Measurements from ENCODE around the gene PDE2A.

PDE2A gene

DNA sequence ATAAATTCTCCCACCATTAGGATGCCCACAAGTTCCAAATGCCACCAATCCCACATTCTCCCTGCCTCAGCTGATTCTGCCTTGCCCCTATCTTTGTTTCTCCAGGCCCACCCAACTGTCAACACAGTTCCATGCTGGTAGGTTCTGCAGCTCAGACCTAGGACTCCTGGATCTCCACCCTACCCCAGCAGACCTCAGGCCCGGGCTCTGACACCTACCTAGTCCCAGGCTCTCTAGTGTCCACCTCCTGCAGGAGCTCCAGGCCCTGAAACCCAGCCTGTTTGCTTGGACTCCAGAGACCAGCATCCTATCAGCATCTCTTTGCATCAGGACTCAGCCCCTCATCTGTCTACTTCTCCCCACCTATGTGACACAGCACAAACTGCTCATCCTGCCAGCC, 86.5 kb downstream of the PDE2A start:
- DNase-seq, result no peak

DNA sequence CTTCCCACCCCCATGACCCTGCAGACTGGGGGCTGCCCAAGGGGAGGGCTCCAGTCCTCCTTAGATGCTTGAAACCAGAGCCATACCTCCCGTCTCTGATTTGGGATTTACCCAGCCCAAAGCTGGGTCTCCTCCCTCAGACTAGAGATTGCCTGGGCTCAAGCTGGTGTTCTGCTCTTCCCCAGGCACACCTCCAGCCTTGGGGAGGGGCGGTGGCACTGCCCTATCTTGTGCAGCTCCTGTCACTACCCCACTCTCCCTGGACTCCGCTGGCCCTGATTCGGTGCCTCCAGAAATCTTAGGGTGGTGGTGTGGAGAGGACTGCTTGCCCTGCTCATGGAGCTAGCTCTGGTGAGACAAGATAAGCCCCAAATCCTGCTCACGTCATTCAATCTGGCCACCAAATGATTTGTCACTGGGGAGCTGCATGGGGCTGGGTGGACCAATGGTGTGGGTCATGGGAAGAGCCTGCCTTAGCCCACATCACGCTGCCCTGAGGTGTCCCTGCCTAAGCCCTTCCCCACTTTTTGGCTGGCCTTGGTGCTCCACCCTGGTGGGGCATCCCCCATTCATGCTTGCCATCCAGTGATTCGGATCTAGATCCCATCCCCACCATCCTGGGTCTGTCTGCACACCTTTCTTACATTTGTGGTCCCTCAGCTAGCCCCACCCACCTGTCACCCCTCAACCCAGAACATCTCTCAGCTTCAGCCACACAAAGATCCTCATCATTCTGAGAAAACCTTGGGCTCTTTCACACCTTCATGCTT, 87.7 kb downstream of the PDE2A start:
- DNase-seq, result no peak

DNA sequence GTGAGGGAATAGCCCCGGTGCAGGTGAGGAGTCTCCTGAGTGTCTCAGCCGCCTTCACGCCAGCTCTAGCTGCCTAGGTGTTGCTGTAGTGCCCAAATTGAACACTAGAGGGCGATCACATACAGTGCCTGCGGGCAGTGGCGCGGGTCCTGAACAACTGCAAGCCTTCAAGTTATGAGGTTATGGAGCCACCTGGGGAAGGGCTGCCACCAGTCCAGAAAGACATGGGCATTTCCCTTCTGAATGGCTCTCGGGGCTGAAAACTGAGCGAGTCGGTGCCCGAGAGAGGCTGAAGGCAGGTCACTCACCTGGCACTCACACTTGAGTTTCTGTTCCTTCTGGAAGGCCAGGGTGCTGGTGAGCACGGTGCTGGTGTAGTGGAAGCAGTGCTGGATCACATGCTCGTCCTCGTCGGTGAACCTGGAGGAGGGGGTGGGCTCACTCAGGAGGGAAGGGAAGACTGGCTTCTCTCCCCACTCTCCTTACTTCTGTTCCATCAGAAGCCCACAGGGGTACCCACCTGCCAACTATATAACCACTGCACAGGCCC, 88.4 kb downstream of the PDE2A start:
- DNase-seq, result peak; percentile 67

DNA sequence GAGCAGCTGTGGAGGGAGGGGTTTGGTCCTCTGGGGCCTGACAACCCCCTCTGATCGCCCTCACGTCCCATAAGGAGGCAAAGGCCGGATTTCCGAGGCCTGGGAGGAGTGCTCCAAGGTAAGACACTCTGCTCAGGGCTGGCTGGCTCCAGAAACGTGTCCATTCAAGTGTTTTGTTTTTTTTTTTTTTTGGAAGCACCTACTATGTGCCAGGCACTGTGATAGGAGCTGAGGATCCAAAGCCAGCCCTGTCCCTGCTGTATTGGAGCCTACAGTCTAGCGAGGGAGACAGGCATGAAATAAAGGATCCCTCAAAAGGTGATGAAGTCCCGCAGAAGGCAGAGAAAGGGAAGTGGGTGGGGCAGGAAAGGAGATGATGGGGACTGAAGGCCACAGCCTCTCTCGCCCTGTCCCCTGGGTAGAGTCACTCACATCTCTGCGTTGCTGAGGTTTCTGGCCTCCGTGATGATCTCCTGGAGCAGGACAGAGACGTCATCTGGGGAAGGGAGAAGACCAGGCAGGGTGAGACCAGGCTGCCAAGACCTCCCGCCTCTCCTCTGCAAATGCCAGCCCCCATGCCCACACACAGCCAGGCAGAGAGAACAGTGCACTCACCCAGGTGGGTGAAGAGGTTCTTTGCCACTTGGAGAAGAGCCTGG, 89.2 kb downstream of the PDE2A start:
- no peak for DNase-seq

DNA sequence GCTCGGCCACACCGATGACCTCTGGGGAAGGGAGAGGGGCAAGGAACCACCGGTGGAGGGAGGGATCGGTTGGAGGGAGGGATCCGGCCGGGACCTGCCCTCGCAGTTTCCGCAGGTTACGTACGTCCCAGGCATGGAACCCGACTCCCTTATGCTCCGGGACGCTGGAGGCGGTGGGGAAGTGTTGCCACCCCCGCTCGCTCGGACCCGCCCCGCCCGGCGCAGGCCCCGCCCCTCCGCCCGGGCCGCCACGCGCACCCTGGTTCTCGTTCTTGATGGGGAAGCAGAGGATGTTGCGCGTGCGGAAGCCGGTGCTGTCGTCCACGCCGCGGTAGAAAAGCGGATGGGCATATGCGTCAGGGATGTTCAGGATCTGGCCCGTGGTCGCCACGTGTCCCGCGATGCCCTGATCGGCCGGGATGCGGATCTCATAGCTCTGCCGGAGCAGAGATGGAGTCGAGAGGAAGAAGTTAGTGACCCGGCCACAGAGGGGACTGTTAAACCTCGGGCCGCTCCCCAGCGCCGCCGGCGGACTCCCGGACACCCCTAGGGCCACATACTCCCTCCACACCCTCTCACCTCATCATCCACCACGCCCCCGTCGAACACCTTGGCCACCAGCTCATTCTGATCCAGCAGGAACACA, 89.8 kb downstream of the PDE2A start:
- DNase-seq, result peak; percentile 50

DNA sequence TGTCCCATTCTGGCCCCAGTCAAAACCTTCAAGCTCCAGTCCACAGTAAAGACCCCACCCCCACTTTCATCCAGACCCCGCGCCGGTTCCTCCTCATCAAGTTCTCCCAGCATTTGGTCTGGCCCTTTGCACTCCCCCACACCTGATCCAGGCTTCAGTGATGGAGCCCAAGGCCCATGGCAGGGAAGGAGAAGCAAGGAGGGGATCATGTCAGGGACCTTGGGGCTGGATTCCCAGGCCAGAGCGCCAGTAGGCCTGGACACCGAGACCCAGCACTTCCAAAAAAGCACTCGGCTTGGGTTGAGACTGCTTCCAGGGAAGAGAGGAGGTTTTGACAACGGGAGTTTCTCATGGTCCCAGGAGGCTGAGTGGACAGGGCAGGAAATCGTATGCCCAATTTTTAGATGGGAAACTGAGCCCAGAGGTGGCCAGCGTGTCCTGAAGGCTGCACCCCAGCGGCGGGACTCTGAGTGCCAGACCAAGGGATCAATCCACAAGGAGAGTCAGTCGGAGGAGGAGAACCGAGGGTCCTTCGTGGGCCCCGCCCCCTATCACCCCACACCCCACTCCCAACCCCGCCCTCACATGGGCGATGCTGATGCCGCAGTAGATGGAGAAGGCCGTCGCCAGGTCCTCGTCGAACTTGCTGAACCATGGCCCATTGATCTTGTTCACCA, 90.5 kb downstream of the PDE2A start:
- DNase-seq, result no peak

DNA sequence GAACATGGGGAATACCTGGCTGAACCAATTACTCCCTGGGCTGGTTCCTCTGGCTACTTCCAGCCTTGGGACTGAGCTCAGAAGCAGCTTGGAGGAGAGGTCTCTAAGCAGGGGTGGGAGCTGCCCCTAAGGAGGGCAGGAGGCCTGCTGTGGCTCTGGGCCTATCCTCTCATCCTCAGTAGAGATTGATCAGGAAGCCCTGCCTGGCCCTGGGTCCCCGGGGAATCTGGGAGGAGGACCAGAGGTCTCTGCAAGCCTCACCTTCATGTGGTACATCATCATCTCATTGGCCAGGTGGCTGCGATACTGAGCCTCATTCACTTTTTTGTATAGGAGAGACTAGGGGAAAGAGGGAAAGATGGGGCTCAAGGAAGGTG, 91.1 kb downstream of the PDE2A start:
- DNase-seq, result no peak

DNA sequence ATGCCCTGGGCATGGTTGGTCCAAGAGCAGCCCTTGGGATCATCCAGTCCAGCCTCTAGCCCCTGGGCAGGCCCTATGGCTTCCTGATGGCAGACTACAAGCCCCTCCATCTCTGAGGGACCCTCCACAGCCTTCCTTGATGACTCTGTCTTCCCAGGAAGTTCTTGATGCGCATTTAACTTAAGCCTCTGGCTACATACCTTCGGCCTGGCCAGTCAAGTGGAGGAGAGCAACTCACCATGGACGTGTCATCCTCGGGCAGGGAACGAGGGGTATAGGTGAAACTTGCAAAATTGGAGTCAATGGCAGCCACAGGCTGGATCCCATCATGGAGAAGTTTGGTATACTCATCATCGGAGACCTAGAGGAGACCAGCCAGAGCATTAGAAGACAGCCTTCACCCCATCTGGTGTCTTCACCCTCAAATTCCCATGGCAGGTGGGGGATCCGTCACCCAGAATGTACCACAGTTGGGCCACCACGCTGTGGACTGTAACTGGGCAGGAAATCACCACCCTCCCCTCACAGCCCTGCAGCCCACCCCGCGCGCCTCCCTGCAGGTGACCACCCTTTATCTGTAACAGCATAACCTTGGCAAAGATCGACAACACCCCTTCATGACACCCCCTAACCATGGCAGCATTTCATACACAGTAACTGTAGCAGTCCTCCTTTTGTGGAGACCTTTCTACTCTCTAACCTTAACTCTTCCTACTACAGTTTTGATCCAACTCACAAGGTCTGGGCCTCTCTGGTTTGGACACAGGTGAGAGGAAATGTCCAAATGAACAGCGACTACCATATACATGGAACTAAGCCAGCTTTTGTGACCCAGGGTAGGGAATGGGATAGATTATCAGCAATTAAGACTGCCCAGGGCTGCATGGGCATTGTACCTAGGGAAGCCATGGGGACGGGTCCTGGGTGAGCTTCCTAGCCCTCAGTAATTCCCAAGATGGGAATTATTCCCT, 91.7 kb downstream of the PDE2A start:
- DNase-seq, result no peak

DNA sequence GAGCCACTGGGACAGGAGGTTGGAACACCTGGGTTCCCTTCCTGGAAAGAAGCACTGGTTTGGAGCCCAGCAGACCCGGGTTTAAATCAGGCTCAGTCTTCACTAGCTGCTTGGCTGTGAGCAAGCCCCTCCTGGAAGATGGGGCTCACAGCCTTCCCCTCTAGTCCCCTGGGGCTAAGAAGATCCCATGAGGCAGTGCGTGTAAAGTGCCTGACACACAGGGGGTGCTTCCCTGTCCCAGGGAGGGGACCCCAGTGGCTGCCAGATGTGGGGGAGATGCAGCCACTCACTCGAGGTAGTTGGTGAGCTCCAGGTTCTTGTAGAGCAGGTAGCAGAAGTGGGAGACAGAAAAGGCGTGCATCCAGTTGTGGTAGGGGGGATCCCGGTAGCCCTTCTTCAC, 93.2 kb downstream of the PDE2A start:
- DNase-seq, result no peak

DNA sequence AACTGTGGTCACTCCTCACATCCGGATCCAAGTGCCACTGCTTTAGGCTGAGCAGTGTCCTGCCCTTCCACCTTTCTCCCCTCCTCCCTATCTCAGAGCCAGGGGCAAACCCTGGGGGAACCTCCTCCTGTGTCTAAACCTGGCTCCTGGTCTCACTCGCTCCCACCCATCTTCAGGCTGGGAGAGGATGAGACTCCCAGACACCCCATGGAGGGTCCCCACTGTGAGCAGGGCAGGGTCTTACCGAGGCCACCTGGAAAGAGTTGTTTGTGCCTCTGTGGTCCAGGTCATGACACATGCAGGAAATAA, 93.6 kb downstream of the PDE2A start:
- no peak for DNase-seq

DNA sequence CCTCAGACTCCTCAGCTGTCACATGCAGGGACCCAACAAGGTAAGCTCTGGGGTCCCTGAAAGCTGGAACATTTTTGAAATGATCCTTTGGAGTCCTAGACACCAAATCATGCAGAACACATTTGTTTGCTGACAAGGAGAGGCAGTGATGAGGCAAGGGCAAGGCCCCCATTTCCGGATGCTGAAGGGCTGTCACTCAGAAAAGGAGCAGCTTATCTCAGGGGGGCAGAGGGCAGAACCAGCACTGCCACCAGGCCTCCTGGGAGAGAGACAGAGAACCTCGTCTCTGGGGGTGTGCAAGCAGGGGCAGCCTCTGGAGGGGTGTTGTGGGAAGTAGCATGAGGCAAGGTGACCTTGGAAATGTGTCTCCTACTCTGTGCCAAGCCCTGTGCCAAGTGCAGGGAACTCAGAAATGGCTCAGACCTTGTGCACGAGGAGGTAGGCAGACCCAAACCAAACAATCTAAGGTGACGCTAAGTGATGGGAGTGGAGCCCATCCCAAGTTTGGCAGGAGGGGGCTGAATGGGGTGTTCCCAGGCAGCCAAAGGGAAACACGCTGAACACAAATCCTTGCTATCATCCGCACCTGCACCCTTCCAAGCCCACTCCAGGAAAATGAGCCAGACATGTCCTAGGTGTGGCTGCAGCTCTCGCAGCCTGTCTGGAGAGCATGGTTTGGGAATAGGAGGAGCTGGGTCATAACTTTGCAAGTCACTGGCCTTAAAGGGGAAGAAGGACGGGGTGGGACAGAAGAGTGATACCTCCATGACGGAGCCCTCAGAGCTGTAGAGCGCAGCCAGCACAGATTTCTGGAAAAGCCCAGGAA, 94.2 kb downstream of the PDE2A start:
- DNase-seq, result no peak

DNA sequence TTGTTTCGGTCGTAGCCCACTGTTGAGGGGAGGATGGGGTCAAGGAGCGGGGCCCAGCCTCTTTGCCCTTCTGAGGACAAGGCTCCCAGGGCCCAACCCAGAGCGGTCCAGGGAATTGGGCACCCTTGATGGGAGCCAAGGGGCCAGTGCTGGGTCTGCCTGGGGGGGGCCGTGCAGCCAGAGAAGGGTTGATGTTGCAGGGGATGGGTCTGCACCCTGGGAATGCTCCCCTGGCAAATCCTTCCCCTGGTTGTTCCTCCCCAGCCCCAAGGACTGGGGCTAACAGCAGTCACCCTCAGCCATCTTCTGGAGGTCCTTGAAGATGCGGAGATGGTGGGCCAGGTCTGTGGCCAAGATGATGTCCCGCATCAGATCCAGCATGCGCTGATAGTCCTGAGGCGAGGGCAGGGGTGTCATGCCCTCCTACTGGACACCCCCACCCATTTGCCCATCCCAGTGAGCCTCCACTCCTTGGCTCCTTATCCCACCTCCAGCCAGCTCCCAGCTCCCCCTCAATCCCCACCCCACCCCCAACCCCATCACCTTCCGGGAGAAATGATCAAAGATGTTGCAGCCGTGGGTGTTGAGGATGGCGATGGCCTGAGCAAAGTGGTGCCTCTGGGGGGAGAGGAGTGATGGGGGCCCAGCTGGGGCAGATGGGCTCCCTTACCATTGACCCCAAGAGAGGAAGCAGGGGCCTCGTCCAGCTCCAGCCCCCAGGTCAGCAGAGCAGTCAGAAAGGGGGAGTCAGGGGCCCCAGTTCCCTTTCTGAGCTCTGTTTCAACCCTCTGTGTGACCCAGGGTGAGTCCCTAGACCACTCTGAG, 95.0 kb downstream of the PDE2A start:
- no peak for DNase-seq

DNA sequence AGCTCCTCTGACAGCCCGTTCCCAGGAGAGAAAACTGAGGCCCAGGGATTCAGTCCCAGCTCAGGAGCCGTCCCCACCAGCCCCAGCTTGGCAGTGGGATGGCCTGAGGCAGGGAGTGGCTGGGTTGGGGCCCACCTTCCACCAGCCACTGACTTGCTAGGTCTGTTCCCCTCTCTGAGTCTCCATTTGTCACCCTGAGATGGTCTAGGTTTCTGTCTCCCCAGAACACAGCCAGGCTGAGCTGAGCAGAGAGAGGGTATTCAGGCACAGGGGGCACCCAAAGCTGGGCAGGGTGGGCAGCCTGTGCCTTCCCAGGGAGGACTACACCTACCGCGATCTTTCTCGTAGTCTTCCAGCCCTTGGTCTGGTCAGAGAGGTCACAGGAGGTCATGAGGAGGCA, 95.7 kb downstream of the PDE2A start:
- no peak for DNase-seq

DNA sequence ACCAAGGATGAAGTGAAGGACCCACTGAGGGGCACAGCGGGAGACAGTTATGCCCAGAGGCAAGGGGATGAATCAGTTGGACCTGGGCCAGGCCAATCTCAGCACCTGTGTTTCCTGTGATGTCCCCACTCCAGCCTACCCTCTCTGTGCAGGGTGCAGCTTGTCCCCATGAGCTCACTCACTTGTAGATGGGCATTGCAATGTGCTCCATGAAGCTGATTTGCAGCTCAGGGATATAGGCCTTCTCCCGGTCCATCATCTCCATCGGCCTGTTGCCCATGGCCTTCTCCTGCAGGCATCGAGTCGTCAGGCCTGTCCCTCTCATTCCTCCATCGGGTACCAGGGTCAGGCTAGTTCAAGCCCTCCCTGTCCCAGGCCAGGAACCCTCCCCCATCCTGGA, 96.2 kb downstream of the PDE2A start:
- no peak for DNase-seq

DNA sequence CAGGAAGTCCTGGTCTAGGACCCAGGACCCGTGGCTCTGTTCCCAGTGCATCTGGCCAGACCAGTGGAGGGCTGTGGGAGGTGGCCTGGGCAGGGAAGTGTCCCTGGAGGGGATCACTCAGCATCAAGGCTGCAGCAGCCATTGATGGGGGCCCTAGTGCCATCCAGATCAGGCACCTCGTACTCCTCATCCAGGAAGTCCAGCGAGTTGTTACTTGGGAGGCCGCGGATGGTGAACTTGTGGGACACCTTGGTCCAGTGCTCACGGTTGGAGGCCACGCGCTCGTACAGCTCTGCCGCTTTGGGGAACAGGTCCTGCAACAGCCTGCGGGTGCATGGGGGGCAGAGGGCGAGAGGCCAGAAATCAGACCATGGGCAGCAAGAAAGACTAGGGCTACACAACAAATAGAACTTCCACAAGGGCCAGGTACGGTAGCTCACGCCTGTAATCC, 96.9 kb downstream of the PDE2A start:
- no peak for DNase-seq

DNA sequence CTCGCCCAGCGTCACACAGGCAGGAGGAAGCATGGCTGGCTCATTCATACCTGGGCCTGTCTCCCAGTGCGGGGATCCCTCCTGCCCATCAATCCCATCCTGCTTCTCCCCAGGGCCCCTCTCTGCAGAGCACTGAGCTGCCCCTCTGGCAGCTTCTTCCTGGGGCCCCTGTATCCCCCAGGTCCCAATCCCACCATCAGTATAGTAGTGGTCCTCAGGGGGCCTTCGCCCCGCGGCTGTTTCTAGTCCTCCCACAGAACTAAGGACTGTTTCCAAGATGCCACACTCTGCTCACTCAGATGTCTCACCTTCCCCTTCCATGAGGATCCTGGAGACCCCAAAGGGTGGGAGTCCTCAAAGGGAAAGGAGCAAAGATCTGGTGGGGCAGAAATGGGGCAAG, 97.6 kb downstream of the PDE2A start:
- DNase-seq, result no peak

DNA sequence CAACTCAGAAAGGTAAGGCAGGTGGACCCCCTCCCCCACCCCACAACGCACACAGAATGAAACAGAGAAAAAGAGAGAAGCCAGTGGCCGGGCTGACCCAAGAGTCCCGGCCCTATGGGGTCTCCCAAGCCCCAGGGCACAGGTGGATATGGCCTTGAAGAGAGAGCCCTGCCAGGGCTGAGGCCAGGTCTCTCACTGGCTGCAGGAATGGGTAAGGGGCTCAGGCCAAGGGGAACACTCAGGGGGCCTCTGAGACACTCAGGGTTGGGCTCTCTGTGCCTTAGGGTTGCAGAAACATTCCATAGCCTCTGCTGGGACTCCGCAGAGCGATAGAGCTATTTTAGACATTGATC, 98.0 kb downstream of the PDE2A start:
- DNase-seq, result no peak

DNA sequence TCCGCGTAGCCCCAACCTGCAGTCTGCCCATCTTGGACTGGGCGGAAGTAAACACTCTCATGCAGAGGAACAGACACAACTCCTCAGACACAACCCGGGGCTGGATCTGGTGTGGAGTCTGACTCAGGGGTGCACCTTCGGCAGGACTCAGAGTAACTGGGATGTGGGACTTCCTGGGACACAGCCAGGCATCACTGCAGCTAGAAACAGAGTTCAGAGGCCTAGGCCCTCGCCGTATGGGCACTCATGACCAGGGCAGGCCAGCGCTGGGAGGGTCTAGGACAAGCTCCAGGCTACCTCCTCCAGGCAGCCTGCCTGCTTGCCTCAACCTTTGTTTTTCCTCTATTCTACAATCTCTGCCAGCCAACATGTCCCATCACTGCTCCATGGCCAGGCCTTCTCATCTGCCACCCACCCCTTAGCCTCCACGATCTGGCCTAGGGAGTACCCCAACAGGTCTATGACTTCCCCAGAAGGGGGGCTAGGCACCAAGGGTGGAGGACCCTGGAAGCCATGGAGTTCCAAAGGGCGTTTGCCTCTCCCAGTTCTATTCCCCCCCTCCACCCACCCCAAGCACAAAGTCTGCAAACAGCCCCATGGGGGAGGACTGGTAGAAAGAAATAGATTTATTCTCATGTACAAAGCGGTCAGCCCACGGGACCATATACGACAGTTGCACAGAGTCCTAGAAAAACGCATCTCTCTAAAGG, 98.5 kb downstream of the PDE2A start:
- DNase-seq, result no peak

DNA sequence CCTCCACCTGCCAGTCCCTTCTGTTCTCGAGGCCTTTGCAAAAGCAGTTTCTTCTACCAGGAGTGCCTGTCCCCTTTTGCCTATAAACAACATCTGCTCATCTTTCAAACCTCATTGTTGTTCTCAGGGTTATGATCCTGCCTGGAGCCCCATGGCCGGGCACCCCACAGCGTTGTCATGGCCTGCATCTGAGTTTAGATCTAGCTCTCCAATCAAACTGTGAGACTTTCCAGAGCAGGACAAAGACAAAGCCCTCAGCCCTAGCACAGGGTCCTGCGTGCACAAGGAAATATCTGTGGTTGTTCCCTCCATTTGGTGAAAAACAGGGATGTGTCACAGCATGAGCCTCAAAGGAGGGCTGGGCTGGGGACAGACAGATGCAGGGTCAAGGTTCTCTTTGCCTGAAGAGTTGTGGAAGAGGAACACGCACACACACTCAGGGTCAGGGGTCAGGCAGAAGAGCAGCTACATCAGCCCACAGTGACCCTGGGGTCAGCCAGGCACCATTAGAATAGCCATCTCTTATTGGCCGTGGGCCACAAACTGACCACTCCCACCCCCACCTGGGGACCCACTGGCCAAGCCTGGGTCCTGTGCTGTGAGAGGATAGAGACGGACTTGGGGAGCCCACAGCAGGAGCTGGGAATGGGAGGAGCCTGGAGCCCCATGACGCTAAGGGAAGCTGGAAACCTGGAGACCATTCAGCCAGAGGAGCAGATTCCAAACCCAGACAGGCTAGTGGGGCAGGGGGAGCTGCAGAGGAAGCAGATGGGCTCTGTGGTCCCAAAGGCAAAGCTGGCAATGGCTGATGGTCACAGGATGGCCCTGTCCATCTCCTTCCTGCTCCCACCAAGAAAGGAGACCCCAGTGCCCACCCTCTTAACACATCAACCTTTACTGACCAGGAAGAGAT, 99.4 kb downstream of the PDE2A start:
- DNase-seq, result no peak

Measured in CD4-positive, alpha-beta T cell treated with Interleukin-4 for 4 hours (primary cell).